MG63 (cell line): ENCODE data around the gene P4HA2. TPM values are rescaled to one million over a fixed set of nuclear protein-coding genes. Genes with fewer than 3 reads are reported as not detected.

Experiments used
- DNase-seq: peaks from one replicate; pipeline ENCODE4 v3.0.0-alpha.2; 2020
- H3K27me3 ChIP-seq: fragments of 250-450 bp; sonication (Bioruptor Pico); 2 replicates; pipeline ENCODE4 v1.5.1; 2020; ENCODE audit warnings: mild to moderate bottlenecking, moderate library complexity
- H3K36me3 ChIP-seq: fragments of 250-450 bp; sonication (Bioruptor Pico); 2 replicates; pipeline ENCODE4 v1.5.1; 2020; ENCODE audit warnings: mild to moderate bottlenecking, moderate library complexity
- H3K4me3 ChIP-seq: fragments of 250-450 bp; sonication (Bioruptor Pico); 2 replicates; pipeline ENCODE4 v1.5.1; 2020; ENCODE audit warnings: mild to moderate bottlenecking, moderate library complexity
- H3K9me3 ChIP-seq: fragments of 250-450 bp; sonication (Bioruptor Pico); 2 replicates; pipeline ENCODE4 v1.5.1; 2020; ENCODE audit warnings: mild to moderate bottlenecking, moderate library complexity
- total RNA-seq: library from RNA; depleted of rRNA; stranded (reverse); fragments of >200 nt; shearing (Covaris generic); gene quantifications from 2 replicates; pipeline ENCODE4 v1.2.3, GENCODE V29; 2014; ENCODE audit warnings: low replicate concordance

The P4HA2 gene
- total RNA-seq, 1 experiment from 2014 or later = 96.8 TPM

GRCh38 chr5:132219289-132219970 is 8.2 kb downstream of the P4HA2 start:
- no peak overlapping the region for H3K4me3 ChIP-seq
- DNase-seq = no peak

GRCh38 chr5:132218321-132218720 is 9.3 kb downstream of the P4HA2 start:
- H3K27me3 ChIP-seq = no peaks in the 10 kb centered on the region
- no peak overlapping the region for H3K4me3 ChIP-seq
- no peak for DNase-seq
- H3K9me3 ChIP-seq = no peaks in the 10 kb centered on the region
- peaks cover 16% of the 10 kb centered on the region for H3K36me3 ChIP-seq

More at GRCh38 chr5:132219289-132219970, 8.2 kb downstream of the P4HA2 start:
- no peaks in the 10 kb centered on the region for H3K27me3 ChIP-seq
- H3K9me3 ChIP-seq = no peaks in the 10 kb centered on the region
- peaks cover 9% of the 10 kb centered on the region for H3K36me3 ChIP-seq

DNA sequence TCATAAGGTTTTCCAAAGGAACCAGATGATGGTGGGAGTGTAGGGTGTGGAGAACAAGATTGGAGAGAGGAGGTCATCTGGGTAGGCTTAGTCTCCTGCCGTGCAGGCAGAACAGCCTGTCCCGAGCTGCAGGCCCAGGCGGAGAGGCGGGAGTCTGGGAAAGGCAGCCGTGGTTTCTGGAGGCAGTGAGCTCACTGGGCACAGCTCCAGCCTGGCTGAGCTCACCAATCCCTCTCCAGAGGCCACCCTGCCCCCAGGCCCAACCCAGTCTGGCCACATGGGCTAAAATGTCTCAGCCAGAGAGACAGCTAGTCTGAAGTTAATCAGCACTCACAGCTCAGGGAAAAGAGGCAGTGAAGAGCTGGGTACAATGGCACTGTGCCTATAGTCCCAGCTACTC is 12.3 kb downstream of the P4HA2 start:
- peak; percentile 100 for DNase-seq
- H3K36me3 ChIP-seq = peaks cover 32% of the 10 kb centered on the region

GRCh38 chr5:132214491-132214890 is 13.2 kb downstream of the P4HA2 start:
- H3K36me3 ChIP-seq = peaks cover 36% of the 10 kb centered on the region
- no peaks in the 10 kb centered on the region for H3K27me3 ChIP-seq
- DNase-seq = no peak
- no peak overlapping the region for H3K4me3 ChIP-seq
- H3K9me3 ChIP-seq = no peaks in the 10 kb centered on the region

More for the DNA sequence above, 12.3 kb downstream of the P4HA2 start:
- Histone ChIP-seq H3K27me3 (no peaks in the 10 kb centered on the region), H3K9me3 (no peaks in the 10 kb centered on the region), H3K4me3 (no peak overlapping the region)

- Histone ChIP-seq H3K36me3 (peaks cover 38% of the 10 kb centered on the region), H3K27me3 (no peaks in the 10 kb centered on the region), H3K9me3 (no peaks in the 10 kb centered on the region), H3K4me3 (no peak overlapping the region)
- DNase-seq = no peak
Measured at GRCh38 chr5:132213666-132214065, 14.0 kb downstream of the P4HA2 start.

DNA sequence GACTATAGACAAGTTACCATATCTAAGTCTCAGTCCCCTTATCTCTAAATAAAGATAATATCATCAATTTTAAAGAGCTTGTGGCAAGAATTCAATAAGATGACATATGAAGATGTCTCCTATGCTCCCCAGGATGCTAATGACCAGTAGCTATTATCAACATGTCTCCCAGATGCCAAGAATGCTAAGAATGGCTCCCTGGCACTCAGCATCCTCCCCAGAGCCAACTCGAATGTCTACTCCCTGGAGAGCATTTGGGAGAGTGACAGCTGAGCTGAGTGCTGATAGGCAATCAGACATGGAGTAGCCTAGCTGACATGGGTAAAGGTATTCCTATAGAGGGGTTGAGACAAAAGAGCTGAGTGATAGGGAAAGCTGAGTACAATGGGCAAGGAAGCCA is 15.9 kb downstream of the P4HA2 start:
- Histone ChIP-seq H3K4me3 (no peak overlapping the region), H3K27me3 (no peaks in the 10 kb centered on the region), H3K36me3 (peaks cover 46% of the 10 kb centered on the region), H3K9me3 (no peaks in the 10 kb centered on the region)
- peak; percentile 80 for DNase-seq

DNA sequence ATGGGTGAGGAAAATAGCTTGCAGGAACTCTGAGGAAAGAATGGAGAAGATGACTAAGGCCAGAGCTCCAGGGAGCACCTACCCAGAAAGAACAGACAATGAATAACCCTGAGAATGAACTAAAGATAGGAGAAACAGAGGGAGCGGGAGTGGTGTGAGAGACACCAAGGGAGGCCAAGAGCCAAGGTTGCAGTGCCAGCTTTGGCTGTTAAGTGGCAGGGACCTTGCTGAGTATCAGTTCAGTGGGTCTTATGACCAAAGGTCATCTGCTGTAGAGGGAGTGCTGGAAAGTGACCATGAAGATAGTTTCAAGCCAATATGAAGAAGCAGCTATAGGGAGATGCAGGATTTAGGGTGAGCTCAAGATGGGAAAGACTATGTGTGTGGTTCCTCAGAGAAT is 16.7 kb downstream of the P4HA2 start:
- Histone ChIP-seq H3K36me3 (peaks cover 46% of the 10 kb centered on the region), H3K9me3 (no peaks in the 10 kb centered on the region), H3K27me3 (no peaks in the 10 kb centered on the region), H3K4me3 (no peak overlapping the region)
- DNase-seq = no peak

- no peaks in the 10 kb centered on the region for H3K9me3 ChIP-seq
- no peaks in the 10 kb centered on the region for H3K27me3 ChIP-seq
- no peak overlapping the region for H3K4me3 ChIP-seq
- peaks cover 47% of the 10 kb centered on the region for H3K36me3 ChIP-seq
- no peak for DNase-seq
Measured at GRCh38 chr5:132209901-132210545, 17.6 kb downstream of the P4HA2 start.

DNA sequence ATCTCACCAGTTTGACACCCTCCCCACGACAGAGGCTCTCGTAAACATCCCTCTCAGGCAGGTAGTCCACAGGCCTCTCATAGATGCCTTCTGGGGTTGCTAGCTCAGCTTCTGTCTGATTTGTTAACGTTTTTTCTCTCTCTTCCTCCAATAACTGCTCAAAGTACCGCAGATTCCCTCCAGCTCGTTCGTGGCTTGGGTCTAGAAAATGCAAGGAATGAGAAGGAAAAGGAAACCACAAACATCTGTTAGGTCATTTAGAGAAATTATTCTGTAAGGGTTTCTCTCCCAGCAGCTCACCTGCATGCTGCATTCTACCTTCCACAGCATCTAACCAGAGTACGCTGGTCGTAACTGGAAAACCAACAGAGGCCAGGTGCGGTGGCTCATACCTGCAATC is 18.5 kb downstream of the P4HA2 start:
- Histone ChIP-seq H3K36me3 (peaks cover 48% of the 10 kb centered on the region), H3K4me3 (no peak overlapping the region), H3K9me3 (no peaks in the 10 kb centered on the region), H3K27me3 (no peaks in the 10 kb centered on the region)
- DNase-seq = no peak

DNA sequence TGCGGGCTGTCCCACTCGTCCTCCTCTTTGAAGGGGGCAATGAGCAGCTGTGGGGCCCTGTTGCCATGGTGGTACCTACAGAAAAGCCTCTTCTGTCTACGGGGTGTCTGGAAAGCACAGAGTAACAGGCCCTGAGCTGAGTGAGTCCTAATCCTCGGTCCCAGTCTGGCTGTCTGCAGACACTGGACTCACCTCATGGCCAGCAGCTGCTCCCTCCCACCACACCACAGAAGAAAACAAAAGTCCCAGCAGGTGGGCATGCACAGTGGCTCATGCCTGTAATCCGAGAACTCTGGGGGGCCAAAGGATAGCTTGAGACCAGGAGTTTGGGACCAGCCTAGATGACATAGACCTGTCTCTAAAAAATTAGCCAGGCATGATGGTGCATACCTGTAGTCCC is 19.9 kb downstream of the P4HA2 start:
- no peak for DNase-seq
- Histone ChIP-seq H3K36me3 (peaks cover 49% of the 10 kb centered on the region), H3K4me3 (no peak overlapping the region), H3K27me3 (no peaks in the 10 kb centered on the region), H3K9me3 (no peaks in the 10 kb centered on the region)

DNA sequence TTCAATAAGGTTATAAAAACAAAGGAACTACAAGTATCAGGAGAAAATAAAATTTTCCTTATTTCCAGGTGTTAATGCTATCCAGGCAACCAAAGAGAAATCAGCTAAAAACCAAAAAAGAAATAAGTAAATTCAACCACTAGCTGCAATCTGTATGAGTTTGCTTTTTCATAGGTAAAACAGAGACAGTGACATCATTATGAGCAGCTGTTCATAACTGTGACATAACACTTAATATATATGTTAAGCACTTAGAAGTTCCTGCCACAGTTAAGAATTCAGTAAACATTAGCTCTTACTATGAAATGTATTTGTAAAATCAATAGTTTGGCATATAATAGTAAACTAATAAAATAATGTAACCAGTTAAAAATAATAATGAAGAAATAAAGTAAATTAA is 20.9 kb downstream of the P4HA2 start:
- Histone ChIP-seq H3K36me3 (peaks cover 40% of the 10 kb centered on the region), H3K9me3 (no peaks in the 10 kb centered on the region), H3K27me3 (no peaks in the 10 kb centered on the region), H3K4me3 (no peak overlapping the region)
- no peak for DNase-seq

DNA sequence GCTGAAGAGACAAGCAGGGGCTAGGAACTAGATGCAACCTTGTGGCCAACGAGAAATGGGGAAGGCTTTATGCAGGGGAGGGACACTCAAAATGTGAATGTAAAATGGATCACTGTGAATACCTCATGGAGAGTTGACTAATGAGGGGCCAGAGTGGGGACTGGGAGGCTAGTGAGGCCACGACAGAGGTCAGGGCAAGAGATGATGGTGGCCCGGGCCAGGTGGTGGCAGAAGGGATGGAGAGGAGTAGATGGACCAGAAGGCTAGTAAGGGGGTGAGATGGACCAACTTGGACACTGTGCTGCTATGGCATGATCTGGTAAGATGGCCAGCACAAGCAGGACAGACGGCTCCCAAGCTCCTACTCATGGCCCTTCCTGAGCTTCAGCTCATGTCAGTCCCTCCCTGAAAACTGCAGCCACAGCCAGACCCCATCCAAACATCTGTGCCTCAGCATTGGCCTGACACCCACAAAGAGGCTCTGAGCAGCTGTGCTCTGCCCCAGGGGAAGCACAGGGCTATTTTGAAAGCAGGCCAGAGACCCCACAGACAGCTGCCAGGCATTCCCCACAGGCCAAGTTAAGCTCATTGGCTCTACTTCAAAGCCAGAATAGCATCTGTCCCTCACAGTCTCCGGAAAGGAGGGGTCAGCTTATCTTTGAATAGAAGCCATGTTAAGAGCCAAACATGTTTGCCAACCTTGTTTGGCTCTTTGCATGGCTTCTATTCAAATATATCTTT is 22.1 kb downstream of the P4HA2 start:
- Histone ChIP-seq H3K36me3 (peaks cover 36% of the 10 kb centered on the region), H3K4me3 (no peak overlapping the region), H3K9me3 (no peaks in the 10 kb centered on the region), H3K27me3 (no peaks in the 10 kb centered on the region)
- no peak for DNase-seq

DNA sequence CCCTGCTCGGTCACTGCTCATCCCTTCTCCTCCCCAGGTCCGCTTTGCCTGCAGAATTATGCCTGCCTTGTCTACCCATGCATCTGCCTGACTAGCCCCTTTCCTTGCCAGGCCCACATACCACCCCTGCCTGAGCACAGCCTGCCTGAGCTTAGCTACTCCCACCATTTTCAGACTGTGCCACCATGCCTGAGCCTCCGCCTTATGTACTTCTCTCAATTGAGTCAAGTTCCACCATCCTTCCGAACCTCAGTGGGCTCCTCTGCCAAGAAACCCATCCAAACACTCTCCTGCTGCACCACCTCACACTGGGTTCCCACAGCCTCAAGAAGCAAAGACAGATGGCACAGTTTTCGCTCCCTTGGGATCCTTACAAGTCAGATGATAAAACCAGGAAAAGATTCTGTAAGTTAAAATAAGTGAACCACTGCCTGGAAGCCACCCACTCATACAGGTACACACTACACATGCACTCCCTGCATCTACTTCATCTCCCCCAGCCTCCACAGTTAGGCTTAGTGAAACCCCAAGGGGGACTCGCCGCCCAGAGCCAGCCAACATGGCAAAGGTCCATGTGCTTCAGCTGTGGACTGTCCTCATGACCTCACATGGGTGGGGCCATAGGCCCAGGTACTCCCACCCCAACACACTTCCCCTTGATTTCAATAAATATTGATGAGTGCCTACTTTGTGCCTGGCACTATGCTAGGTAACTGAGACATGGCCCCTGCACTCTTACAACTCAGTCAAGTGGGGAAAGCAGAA is 23.1 kb downstream of the P4HA2 start:
- no peak for DNase-seq
- peaks cover 30% of the 10 kb centered on the region for H3K36me3 ChIP-seq

DNA sequence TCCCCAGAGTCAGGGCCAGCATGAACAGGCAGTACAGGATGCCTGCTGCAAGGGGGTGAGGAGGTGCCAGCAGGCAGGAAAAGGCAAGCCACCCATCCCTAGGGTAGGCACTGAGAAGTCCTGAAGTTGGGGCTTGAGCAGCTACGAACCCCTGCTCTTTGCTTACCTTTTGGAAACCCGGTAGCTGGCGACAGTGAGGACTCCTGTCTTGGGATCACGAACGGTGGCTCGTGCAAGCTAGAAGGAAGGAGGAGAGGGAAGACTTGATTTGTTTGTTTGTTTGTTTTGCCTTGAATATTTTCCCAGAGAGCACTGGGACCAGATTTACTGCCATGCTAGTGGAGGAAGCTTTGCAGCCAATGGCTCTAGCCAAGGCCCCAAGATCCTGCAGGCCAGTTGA is 23.7 kb downstream of the P4HA2 start:
- Histone ChIP-seq H3K4me3 (no peak overlapping the region), H3K9me3 (no peaks in the 10 kb centered on the region), H3K27me3 (no peaks in the 10 kb centered on the region), H3K36me3 (peaks cover 28% of the 10 kb centered on the region)
- no peak for DNase-seq

More for the DNA sequence above, 23.1 kb downstream of the P4HA2 start:
- Histone ChIP-seq H3K27me3 (no peaks in the 10 kb centered on the region), H3K9me3 (no peaks in the 10 kb centered on the region), H3K4me3 (no peak overlapping the region)

DNA sequence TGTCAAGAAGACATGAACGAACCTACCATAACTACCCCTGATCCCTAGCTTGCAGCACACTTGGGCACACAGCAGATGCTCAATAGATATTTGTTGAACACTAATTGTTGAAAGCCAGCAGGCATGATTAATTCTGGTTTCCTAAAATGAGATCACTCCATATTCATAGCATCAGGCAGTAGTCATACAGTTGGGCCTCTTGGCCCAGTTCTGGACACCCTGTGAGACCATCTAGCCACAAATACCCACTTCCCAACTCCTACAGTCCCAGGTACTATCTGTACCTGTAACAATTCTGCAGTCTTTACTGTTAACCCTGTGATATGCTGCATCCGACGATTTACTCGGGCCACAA is 24.2 kb downstream of the P4HA2 start:
- Histone ChIP-seq H3K9me3 (no peaks in the 10 kb centered on the region), H3K36me3 (peaks cover 26% of the 10 kb centered on the region), H3K4me3 (no peak overlapping the region), H3K27me3 (no peaks in the 10 kb centered on the region)
- no peak for DNase-seq

DNA sequence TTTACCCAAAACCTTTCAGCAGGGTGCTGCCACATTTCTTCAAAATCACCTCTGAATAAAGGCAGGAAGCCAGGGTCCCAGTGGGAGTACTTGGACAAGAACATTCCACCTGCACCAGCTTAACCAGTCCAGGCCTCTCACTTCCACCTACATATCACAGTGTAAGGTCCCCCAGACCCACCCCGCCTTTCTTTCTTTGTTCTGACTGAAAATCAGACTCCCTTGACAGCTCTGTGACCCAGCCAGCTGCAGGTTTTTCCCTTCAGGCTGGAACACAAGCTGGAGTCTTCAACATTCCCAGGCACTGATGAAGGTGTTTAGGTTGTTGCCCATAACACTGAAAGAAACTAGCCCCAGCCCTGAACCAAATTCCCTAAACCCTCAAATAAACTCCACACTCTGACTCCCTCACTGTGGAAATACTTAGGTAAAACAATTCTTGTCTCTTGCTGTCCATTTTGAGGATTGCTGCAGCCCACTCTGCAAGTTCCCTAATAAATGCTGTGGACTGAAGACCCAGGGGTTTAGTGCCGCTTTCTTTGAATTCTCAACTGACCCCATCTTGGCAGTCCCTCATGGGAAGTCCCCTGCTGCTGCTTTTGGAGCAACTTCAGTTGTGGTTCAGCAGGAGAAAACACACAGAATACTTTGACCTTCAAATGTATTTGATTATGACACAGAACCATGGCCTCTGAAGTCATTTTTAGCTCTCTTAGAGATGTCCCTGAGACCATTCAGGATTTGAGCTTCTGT is 24.8 kb downstream of the P4HA2 start:
- Histone ChIP-seq H3K4me3 (no peak overlapping the region), H3K9me3 (no peaks in the 10 kb centered on the region), H3K36me3 (peaks cover 25% of the 10 kb centered on the region), H3K27me3 (no peaks in the 10 kb centered on the region)
- no peak for DNase-seq
